Fibroblast of lung (primary cell): ENCODE measurements around the gene BCAS3. TPM values are rescaled to one million over a fixed set of nuclear protein-coding genes. Genes with fewer than 3 reads are reported as not detected.
"Not testable (repeated sequence)": the region's sequence is repeated elsewhere in the genome, so short reads cannot be mapped to it uniquely, and the experiment has no call there.

Experiments used
- DNase-seq, 2 donors: peaks; one replicate each; pipeline versions ENCODE4 v3.0.0 to v3.0.0-alpha.2; 2010; ENCODE audit warnings: low read depth in 2 of 2
- H2AFZ ChIP-seq: 2 replicates; pipeline ENCODE4 v1.5.1; 2012; ENCODE audit warnings: low read length, control low read depth, inconsistent platforms
- H3K27ac ChIP-seq: 2 replicates; pipeline ENCODE4 v1.5.1; 2011; ENCODE audit warnings: low read length, control low read depth; ENCODE audit not compliant: insufficient read depth
- H3K27me3 ChIP-seq: 2 replicates; pipeline ENCODE4 v1.5.1; 2011; ENCODE audit warnings: mild to moderate bottlenecking, low read length; ENCODE audit not compliant: control insufficient read depth, insufficient read depth
- H3K36me3 ChIP-seq: 2 replicates; pipeline ENCODE4 v1.5.1; 2011; ENCODE audit warnings: low read length; ENCODE audit not compliant: control insufficient read depth, insufficient read depth
- H3K4me1 ChIP-seq: 2 replicates; pipeline ENCODE4 v1.5.1; 2011; ENCODE audit warnings: low read length; ENCODE audit not compliant: control insufficient read depth, insufficient read depth; ENCODE audit errors: extremely low read depth
- H3K4me2 ChIP-seq: 2 replicates; pipeline ENCODE4 v1.5.1; 2011; ENCODE audit warnings: low read length, control low read depth; ENCODE audit not compliant: insufficient read depth; ENCODE audit errors: extremely low read depth
- H3K4me3 ChIP-seq, 4 experiments: fragments of 200-600 bp in 1 of 4; sonication (generic) in 1 of 4; replicated peaks in 1 of 4; 2 replicates each; pipeline ENCODE4 v1.5.1; 2011 to 2016; ENCODE audit warnings: low read length in 4 of 4, low read depth in 3 of 4, mild to moderate bottlenecking in 3 of 4, control low read depth in 2 of 4, inconsistent platforms in 1 of 4, mixed read lengths in 1 of 4; ENCODE audit not compliant: insufficient read depth in 1 of 4; ENCODE audit errors: control extremely low read depth in 1 of 4
- H3K79me2 ChIP-seq: 2 replicates; pipeline ENCODE4 v1.5.1; 2012; ENCODE audit warnings: mild to moderate bottlenecking, low read length, inconsistent platforms; ENCODE audit not compliant: control insufficient read depth, insufficient read depth
- H3K9ac ChIP-seq: 2 replicates; pipeline ENCODE4 v1.5.1; 2011; ENCODE audit warnings: mild to moderate bottlenecking, low read length, control low read depth; ENCODE audit not compliant: insufficient read depth
- H3K9me3 ChIP-seq: 2 replicates; pipeline ENCODE4 v1.5.1; 2012; ENCODE audit warnings: low read depth, low read length; ENCODE audit not compliant: control insufficient read depth, insufficient read depth
- H4K20me1 ChIP-seq: 2 replicates; pipeline ENCODE4 v1.5.1; 2011; ENCODE audit warnings: low read length; ENCODE audit not compliant: control insufficient read depth, insufficient read depth; ENCODE audit errors: extremely low read depth
- EZH2 ChIP-seq: IDR thresholded peaks from 2 replicates; pipeline ENCODE4 v1.5.1; 2012; ENCODE audit warnings: low read length, control low read depth, mild to moderate bottlenecking; ENCODE audit errors: missing control alignments
- polyA plus RNA-seq, 2 donors: library from polyadenylated mRNA; depleted of rRNA in 1 of 2; stranded (reverse) in 1 of 2; unstranded in 1 of 2; fragments of >200 nt; gene quantifications; 2 replicates each; pipeline ENCODE4 v1.2.1, GENCODE V29; 2011 to 2012; ENCODE audit warnings: missing spikeins in 1 of 2
- total RNA-seq: library from RNA; depleted of rRNA; stranded (reverse); fragments of >200 nt; gene quantifications from 2 replicates; pipeline ENCODE4 v1.2.1, GENCODE V29; 2014
- TF ChIP-seq, protein P1 (sequence below), 2 donors: IDR thresholded peaks in 1 of 2; conservative IDR thresholded peaks in 1 of 2; 1 replicate in 1 of 2; 2 replicates in 1 of 2; pipeline ENCODE4 v1.5.1; 2011 to 2012; ENCODE audit warnings: low read length in 2 of 2, control low read depth in 1 of 2, inconsistent platforms in 1 of 2, low read depth in 1 of 2, mild to moderate bottlenecking in 1 of 2

Gene BCAS3
- total and polyA plus RNA-seq, 2 donors (not counting 1 experiment from before 2014, with no cell fraction given), result 9.9 to 43.6 TPM

- no peak overlapping the region for H3K27ac ChIP-seq
- no peaks in the 10 kb centered on the region for H4K20me1 ChIP-seq
- H3K4me2 ChIP-seq, result no peak overlapping the region
- no peak for DNase-seq
- no peak overlapping the region for H3K9ac ChIP-seq
- no peak overlapping the region for H3K4me3 ChIP-seq
- H3K79me2 ChIP-seq, result no peaks in the 10 kb centered on the region
- no peak for TF ChIP-seq EZH2
- TF ChIP-seq, protein P1, sequence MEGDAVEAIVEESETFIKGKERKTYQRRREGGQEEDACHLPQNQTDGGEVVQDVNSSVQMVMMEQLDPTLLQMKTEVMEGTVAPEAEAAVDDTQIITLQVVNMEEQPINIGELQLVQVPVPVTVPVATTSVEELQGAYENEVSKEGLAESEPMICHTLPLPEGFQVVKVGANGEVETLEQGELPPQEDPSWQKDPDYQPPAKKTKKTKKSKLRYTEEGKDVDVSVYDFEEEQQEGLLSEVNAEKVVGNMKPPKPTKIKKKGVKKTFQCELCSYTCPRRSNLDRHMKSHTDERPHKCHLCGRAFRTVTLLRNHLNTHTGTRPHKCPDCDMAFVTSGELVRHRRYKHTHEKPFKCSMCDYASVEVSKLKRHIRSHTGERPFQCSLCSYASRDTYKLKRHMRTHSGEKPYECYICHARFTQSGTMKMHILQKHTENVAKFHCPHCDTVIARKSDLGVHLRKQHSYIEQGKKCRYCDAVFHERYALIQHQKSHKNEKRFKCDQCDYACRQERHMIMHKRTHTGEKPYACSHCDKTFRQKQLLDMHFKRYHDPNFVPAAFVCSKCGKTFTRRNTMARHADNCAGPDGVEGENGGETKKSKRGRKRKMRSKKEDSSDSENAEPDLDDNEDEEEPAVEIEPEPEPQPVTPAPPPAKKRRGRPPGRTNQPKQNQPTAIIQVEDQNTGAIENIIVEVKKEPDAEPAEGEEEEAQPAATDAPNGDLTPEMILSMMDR (conservative IDR thresholded peaks at IDR 0.05 in 1 of 2, IDR thresholded peaks at IDR 0.05 in 1 of 2; ENCODE audit: low read depth in 1 of 2, low read length in 2 of 2), result no peak
- H2AFZ ChIP-seq, result no peak overlapping the region
- H3K36me3 ChIP-seq, result no peaks in the 10 kb centered on the region
- H3K4me1 ChIP-seq, result peaks cover 4% of the 10 kb centered on the region
- H3K9me3 ChIP-seq, result no peaks in the 10 kb centered on the region
- H3K27me3 ChIP-seq, result no peaks in the 10 kb centered on the region
Observed at GRCh38 chr17:61427567-61427966, 749.9 kb downstream of the BCAS3 start.

GRCh38 chr17:61429274-61429673, 751.6 kb downstream of the BCAS3 start:
- TF ChIP-seq, protein P1 (conservative IDR thresholded peaks at IDR 0.05 in 1 of 2, IDR thresholded peaks at IDR 0.05 in 1 of 2; ENCODE audit: low read depth in 1 of 2, low read length in 2 of 2), result no peak
- TF ChIP-seq EZH2, result no peak
- Histone ChIP-seq H2AFZ (no peak overlapping the region), H3K4me1 (peaks cover 5% of the 10 kb centered on the region), H3K27me3 (no peaks in the 10 kb centered on the region), H3K4me3 (no peak overlapping the region), H3K36me3 (no peaks in the 10 kb centered on the region), H3K9me3 (no peaks in the 10 kb centered on the region), H3K79me2 (no peaks in the 10 kb centered on the region), H4K20me1 (no peaks in the 10 kb centered on the region), H3K27ac (no peak overlapping the region), H3K4me2 (no peak overlapping the region), H3K9ac (no peak overlapping the region)
- no peak for DNase-seq

DNA sequence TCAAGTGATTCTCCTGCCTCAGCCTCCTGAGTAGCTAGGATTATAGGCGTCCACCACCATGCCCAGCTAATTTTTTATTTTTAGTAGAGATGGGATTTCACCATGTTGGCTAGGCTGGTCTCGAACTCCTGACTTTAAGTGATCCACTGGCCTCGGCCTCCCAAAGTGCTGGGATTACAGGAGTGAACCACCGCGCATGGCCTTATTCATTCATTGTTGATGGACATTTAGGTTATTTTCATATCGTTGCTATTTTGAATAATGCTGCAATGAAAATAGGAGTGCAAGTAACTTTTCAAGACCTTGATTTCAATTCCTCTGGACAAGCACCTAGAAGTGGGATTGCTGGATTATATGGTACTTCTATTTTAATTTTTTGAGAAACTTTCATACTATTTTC, 752.2 kb downstream of the BCAS3 start:
- not testable (repeated sequence) for H3K27ac ChIP-seq, H3K4me3 ChIP-seq, H3K9ac ChIP-seq, H3K79me2 ChIP-seq, H3K9me3 ChIP-seq, H4K20me1 ChIP-seq, H2AFZ ChIP-seq, H3K4me1 ChIP-seq, H3K4me2 ChIP-seq, DNase-seq, H3K36me3 ChIP-seq, H3K27me3 ChIP-seq
